ENCODE data around the gene EYS. TPM values are rescaled to one million over a fixed set of nuclear protein-coding genes. Genes with fewer than 3 reads are reported as not detected.
"Not testable (repeated sequence)": the region's sequence is repeated elsewhere in the genome, so short reads cannot be mapped to it uniquely, and the experiment has no call there.

The EYS gene
- total RNA-seq, 4 donors from 2014 or later, result 0.12 to 1.4 (median 0.22) TPM

DNA sequence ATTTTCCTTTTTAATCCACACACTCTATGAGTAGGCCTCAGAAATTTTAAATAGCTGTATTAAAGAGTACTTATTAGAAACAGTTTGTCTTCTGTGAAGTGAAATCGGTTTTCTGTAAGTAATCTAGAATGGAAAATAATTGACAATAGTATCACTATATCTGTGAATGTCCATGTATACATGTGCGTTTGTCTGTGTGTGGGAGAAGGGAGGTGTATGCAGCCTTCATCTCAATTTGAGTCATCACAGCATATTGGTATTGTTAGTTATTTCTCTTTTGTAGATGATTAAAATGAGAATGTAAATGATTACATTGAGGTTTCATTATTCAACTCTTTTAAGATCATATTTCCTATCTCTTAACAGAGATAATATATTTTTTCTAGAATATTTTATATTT lies 206.0 kb downstream of the EYS start:
- no peak for ATAC-seq (ENCODE audit: low FRiP score)
- no peak for DNase-seq (ENCODE audit: low spot score)
- TF ChIP-seq, protein P1, sequence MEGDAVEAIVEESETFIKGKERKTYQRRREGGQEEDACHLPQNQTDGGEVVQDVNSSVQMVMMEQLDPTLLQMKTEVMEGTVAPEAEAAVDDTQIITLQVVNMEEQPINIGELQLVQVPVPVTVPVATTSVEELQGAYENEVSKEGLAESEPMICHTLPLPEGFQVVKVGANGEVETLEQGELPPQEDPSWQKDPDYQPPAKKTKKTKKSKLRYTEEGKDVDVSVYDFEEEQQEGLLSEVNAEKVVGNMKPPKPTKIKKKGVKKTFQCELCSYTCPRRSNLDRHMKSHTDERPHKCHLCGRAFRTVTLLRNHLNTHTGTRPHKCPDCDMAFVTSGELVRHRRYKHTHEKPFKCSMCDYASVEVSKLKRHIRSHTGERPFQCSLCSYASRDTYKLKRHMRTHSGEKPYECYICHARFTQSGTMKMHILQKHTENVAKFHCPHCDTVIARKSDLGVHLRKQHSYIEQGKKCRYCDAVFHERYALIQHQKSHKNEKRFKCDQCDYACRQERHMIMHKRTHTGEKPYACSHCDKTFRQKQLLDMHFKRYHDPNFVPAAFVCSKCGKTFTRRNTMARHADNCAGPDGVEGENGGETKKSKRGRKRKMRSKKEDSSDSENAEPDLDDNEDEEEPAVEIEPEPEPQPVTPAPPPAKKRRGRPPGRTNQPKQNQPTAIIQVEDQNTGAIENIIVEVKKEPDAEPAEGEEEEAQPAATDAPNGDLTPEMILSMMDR (IDR thresholded peaks at IDR 0.05), result no peak

DNA sequence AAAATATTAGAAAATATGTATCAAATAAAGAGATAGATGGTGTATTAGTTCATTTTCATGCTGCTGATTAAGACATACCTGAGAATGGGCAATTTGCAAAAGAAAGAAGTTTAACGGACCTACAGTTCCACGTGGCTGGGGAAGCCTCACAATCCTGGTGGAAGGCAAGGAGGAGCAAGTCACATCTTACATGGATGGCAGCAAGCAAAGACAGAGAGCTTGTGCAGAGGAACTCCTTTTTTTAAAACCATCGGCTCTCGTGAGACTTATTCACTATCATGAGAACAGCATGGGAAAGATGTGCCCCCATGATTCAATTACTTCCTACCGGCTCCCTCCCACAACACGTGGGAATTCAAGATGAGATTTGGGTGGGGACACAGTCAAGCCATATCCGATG lies 223.4 kb downstream of the EYS start:
- ATAC-seq (ENCODE audit: low FRiP score); DNase-seq (ENCODE audit: low spot score): not testable (repeated sequence)

DNA sequence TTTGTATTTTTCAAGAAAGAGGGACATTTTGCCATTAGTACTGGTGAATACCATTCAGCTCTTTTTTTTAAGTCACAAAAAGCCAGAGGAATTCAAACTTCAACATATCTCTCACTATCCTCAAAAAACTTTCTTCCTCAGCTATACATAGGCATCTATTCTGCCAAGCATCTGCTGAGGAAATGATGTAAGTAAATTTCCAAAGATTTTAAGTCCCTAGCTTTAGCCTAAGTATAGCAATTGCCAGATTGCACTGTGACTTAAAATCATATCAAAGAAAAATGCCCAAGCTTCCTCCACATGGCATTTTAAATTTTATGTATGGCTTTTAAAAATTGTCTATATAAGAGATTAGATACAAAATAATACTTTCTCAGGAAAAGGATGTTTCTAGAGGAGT lies 237.4 kb downstream of the EYS start:
- no peak for DNase-seq (ENCODE audit: low spot score)
- TF ChIP-seq, protein P1 (IDR thresholded peaks at IDR 0.05), result no peak
- ATAC-seq (ENCODE audit: low FRiP score), result no peak

DNA sequence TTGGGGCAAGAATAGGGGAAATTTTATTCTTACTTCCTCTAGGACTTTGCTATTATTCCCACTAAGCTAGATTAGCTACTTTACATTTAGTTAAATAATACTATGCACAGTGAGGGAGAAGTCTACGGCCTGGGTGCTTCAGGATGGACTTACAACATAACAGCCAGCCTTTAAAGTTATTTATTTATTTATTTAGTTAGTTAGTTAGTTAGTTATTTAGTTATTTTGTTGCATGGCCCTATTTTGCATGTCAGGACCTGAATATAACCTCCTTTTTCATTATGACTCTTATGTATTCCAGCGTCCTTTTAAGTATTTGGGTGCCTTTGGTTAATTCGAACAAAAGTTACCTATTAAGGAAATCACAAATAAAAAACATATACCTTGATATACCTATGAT lies 238.7 kb downstream of the EYS start:
- no peak for DNase-seq (ENCODE audit: low spot score)
- ATAC-seq (ENCODE audit: low FRiP score), result no peak
- TF ChIP-seq, protein P1 (IDR thresholded peaks at IDR 0.05), result no peak

DNA sequence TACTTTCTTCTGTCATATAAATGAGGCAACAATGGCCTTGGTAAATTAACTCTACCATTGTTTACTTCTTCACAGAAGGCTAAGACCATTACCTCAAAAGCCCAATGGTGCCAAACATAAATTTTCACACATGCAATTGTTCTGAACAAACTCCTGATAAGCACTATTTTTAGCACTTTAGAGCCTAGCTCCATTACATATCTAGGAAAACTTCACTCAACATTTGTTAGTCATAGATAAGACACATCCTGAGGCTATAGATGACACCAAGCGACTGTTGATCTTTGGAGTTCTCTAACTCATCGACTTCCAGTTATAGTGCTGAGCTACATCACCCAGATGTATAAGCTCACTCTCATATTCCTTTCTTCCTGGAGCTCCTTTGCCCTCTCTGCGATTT lies 245.9 kb downstream of the EYS start:
- ATAC-seq (ENCODE audit: low FRiP score), result no peak
- no peak for DNase-seq (ENCODE audit: low spot score)
- TF ChIP-seq, protein P1 (IDR thresholded peaks at IDR 0.05), result no peak

DNA sequence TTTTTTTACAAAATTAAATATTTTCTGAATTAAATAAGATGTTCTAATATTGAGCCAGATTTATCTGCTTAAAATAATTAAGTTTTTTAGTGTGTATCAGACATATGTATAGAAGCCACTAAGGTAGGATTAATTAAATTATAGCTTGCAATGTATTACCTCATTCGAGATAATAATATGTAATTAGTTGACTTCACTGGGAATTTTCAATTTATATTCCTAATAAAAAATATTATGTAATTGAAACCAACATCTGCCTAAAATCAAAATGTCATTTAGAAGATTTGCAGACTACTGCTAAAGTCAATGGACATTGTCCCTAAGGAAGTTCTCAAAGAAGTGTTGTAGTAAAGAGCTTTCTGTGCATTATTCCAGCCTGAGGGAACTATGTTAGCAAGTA lies 254.7 kb downstream of the EYS start:
- no peak for ATAC-seq (ENCODE audit: low FRiP score)
- TF ChIP-seq, protein P1 (IDR thresholded peaks at IDR 0.05), result no peak
- no peak for DNase-seq (ENCODE audit: low spot score)

DNA sequence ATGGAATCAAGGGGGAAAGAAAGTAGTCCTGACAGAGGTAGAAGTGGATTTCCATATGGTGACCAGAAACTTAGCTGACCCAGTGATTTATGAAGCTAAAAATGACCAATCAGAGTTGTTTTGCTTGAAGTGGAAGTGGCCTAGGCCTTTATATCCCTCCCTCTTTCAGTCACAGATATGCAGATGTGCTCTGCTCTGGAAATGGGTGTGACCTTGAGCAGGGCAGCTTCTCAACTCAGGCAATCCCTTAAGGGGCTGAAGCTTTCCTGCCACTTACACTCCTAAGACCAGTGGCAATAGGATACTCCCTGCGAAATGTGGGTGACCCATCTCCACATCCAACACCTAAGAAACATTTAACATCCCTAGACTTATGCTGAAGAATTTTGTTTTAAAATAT lies 256.6 kb downstream of the EYS start:
- TF ChIP-seq, protein P1 (IDR thresholded peaks at IDR 0.05), result no peak
- ATAC-seq (ENCODE audit: low FRiP score) (no peak), DNase-seq (ENCODE audit: low spot score) (no peak)

DNA sequence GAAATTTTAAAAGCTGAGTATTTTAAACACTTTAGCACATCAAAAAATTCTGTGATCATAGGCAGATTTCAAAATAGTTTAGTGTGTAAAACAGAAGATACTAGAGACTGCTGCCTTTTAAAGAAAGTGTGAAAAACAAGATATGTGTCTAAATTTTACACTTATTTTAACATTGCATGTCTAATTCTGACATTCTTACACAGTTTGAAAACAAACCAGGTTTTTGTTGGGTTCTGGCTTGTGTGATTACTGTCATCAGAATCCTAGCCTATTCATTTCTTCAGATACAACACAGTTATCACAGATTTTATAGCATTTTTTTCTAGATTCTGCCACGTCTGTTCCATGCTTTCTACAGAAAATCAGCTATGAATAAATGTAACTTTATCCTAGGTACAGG lies 257.1 kb downstream of the EYS start:
- TF ChIP-seq, protein P1 (IDR thresholded peaks at IDR 0.05), result no peak
- DNase-seq (ENCODE audit: low spot score) (no peak), ATAC-seq (ENCODE audit: low FRiP score) (no peak)

Measured in omental fat pad (tissue), 4 donors.